ENCODE data around the gene MAD1L1.
"Not testable (repeated sequence)": the region's sequence is repeated elsewhere in the genome, so short reads cannot be mapped to it uniquely, and the experiment has no call there.

Gene MAD1L1

GRCh38 chr7:1875392-1876199 lies 357.1 kb downstream of the MAD1L1 start:
- not testable (repeated sequence) for DNase-seq (ENCODE audit: low read depth)

GRCh38 chr7:1874590-1875391 lies 358.0 kb downstream of the MAD1L1 start:
- DNase-seq (ENCODE audit: low read depth), result not testable (repeated sequence)

GRCh38 chr7:1873857-1874589 lies 358.7 kb downstream of the MAD1L1 start:
- DNase-seq (ENCODE audit: low read depth), result no peak

- no peak for DNase-seq (ENCODE audit: low read depth)
Measured at GRCh38 chr7:1873421-1873820, 359.3 kb downstream of the MAD1L1 start.

- no peak for DNase-seq (ENCODE audit: low read depth)
Measured at GRCh38 chr7:1873070-1873405, 359.7 kb downstream of the MAD1L1 start.

GRCh38 chr7:1872191-1873069 lies 360.3 kb downstream of the MAD1L1 start:
- DNase-seq (ENCODE audit: low read depth), result no peak

GRCh38 chr7:1869452-1870130 lies 363.2 kb downstream of the MAD1L1 start:
- no peak for DNase-seq (ENCODE audit: low read depth)

- DNase-seq (ENCODE audit: low read depth), result no peak
Measured at GRCh38 chr7:1868516-1869165, 364.1 kb downstream of the MAD1L1 start.

GRCh38 chr7:1867370-1868260 lies 365.1 kb downstream of the MAD1L1 start:
- no peak for DNase-seq (ENCODE audit: low read depth)

- no peak for DNase-seq (ENCODE audit: low read depth)
Measured at GRCh38 chr7:1866601-1867000, 366.1 kb downstream of the MAD1L1 start.

GRCh38 chr7:1865571-1866255 lies 367.0 kb downstream of the MAD1L1 start:
- no peak for DNase-seq (ENCODE audit: low read depth)

- no peak for DNase-seq (ENCODE audit: low read depth)
Measured at GRCh38 chr7:1865000-1865555, 367.7 kb downstream of the MAD1L1 start.

GRCh38 chr7:1864161-1864940 lies 368.4 kb downstream of the MAD1L1 start:
- DNase-seq (ENCODE audit: low read depth), result no peak

- DNase-seq (ENCODE audit: low read depth), result no peak
Measured at GRCh38 chr7:1863091-1863900, 369.4 kb downstream of the MAD1L1 start.

GRCh38 chr7:1862560-1862959 lies 370.2 kb downstream of the MAD1L1 start:
- DNase-seq (ENCODE audit: low read depth), result no peak

- DNase-seq (ENCODE audit: low read depth), result no peak
Measured at GRCh38 chr7:1861799-1862458, 370.8 kb downstream of the MAD1L1 start.
